Stimulated activated CD4-positive, alpha-beta T cell treated with anti-CD3 and anti-CD28 coated beads, Interleukin-15, amount 100 ng/mL, for 48 hours (primary cell): ENCODE measurements around the gene SAA2.
"Not testable (repeated sequence)": the region's sequence is repeated elsewhere in the genome, so short reads cannot be mapped to it uniquely, and the experiment has no call there.

Experiments
- DNase-seq, 2 donors: peaks; one replicate each; pipeline ENCODE4 v3.0.0-alpha.2; 2020; ENCODE audit warnings: low read depth in 2 of 2

Gene SAA2

DNA sequence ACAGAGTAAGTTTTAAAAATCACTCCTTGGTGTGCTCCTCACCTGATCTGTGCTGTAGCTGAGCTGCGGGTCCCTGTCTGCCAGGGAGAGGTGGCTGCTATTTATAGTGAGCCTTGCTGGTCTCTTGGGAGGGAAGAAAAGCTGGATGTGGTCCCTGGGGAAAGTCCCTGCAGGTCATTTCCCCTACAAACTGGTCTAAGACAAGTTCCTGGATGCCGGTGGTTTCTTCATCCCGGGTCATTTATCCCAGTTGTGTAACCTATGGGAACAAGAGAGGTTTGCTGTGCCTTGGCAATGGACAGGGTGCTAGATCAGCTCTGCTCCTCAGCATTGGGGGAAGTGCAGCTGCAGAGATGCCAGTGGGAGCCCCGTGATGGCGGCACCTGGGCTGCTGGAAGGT, at the start of gene SAA2:
Gene SAA2, minus strand, starts transcription at position 108 of the 400 bp plus-strand sequence. CDS start 657 bp downstream, outside the sequence.
- no peak for DNase-seq

DNA sequence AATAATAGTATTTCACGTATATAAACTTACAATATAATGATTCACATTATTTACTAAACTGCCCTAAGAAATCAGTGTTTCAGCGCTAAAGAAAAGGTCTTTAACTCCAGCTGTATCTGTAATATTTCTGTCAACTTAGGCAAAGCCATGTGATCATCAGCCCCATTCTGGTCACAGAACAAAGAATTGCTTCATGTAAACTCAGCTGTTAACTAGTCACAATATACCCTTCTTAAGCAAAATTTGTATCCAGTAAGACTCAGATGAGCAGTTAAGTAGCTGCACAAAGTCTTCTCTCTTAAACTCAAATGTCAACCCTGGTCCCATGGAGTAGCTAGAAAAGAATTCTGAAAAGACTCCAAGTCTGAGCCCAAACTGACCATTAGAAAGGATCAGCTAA, 46.8 kb upstream of the SAA2 start:
- DNase-seq, result no peak

DNA sequence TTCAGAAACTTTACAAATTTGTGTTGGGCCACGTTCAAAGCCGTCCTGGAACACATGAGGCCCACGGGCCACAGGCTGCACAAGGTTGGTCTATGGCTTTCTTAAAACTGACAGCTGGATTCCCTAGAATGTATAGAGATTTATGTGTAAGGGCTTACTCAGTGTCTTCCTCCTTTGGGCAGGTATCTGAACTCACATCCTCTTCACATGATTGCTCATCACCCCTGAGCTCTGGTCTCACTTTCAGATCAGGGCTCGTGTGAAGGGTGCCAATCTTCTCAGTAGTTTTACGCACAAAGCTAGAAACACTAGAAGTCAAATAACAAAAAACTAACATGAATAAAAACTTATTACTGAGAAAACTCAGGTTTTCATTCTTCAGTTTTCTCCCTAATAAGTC, 46.4 kb upstream of the SAA2 start:
- DNase-seq, result no peak

DNA sequence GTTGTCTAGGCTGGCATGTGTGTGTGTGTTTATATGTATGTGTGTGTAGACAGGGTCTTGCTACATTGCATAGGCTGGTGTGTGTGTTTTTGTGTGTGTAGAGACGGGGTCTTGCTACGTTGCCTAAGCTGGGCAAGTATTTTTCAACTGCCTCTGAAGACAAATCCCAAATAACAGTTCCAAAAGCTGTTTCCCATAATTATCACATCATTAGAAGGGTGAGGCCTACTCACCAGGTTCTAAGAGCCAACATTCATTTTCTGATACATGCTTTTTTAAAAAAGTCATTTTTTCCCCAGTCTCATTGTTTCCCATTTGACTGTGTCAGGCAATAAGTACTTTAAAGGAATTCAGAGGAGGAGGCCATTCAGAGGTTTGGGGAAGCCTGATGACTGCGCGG, 40.4 kb upstream of the SAA2 start:
- DNase-seq, result no peak

DNA sequence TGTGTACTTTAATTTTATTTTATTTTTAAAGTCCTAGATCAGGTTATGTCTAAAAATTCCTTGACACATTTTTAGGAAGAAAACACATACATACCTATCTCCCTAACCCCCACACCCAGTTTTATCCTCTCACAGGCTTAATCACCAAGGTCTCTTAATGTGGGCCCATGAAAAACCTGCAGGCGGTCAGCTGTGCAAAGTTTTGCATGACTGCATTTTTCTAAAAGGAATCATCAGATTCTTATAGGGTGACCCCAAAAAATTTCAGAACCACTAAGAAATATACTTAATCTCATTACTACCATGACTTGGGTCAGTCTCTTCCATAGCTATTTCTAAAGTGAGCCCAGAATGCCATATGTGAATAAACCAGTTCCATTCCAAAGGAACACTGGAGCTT, 37.4 kb upstream of the SAA2 start:
- no peak for DNase-seq

DNA sequence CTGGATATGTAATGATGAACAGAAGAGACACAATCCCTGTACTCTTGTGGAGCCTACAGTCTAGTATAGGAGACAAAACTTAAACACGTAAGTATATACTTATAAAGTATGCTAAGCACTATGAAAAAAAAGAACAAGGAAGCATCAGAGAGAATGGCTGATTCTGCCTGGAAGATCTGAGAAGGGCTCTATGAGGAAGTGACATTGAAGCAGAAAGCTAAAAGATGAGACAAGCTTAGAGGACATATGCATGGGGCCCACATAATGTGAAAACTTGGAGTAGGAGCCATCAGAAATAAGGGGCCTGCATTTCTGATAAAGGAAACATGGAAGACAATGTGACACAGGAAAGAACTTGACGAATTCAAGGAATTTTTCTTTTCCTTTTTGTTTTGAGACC, 34.2 kb upstream of the SAA2 start:
- DNase-seq, result no peak

DNA sequence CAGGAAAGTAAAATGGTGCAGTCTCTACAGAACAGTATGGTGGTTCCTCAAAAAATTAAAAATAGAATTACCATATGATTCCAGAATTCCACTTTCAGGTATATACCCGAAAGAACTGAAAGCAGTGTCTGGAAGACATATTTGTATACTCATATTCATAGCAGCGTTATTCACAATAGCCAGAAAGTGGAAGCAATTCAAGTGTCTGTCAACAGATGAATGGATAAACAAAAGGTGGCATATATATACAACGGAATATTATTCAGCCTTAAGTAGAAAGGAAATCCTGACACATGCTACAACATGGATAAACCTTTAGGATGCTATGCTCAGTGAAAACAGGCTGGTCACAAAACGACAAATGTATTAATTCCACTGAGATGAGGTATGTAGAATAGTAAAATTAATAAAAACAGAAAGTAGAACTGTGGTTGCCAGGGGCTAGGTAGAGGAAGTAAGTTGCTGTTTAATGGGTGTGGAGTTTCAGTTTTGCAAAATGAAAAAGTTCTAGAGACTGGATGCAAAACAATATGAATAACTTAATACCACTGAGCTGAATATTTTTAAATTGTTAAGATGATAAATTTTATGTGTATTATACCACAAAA, 32.1 kb upstream of the SAA2 start:
- no peak for DNase-seq

DNA sequence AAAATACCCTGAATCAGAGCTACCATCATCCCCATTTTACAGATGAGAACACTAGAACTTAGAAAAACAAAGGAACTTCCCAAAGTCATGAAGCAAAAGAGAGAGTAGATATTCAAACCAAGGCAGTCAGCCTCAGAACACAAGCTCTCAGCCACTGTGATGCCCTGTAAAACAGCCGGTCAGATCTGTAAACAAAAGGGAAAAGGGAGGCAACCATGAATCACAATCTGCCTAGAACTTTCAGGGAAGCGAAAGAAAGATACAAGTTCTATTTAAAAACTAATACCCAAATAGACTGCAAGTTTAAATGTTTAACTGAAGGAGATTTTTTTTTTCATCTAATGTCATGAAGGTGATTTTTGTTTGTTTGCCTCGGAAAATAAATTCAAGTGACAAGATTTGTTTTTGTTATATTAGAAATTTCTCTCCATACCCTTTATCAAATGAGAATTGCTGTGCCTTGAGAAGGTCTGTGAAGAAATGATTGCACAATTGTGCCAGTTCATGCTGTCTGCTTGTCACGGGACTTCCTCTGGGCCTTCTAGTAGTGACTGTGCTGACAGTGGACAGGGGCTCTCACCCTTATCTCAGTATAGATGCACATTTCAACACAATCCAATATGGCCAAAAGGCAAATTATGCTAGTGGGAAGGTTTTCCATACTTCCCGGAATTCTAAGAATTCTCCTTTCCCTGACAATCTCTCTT, 29.2 kb upstream of the SAA2 start:
- DNase-seq, result no peak

DNA sequence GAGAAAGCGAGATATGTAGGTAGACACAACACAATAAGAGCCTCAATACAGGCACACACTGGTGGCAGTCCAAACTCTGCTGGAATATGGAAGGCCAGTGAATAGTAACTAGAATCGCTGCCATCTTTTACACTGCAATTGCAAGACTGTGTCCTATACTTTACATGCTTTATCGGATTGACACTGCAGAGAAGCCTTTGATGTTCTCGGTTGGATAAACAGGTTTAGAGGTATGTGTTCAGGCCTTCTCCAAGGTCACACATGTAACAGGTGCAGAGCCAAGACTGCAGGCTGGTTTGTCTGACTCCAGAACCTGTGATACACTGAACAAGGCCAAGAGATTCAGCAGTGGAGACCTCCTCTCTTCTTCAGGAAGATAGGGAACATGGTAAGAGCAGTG, 22.7 kb upstream of the SAA2 start:
- no peak for DNase-seq

DNA sequence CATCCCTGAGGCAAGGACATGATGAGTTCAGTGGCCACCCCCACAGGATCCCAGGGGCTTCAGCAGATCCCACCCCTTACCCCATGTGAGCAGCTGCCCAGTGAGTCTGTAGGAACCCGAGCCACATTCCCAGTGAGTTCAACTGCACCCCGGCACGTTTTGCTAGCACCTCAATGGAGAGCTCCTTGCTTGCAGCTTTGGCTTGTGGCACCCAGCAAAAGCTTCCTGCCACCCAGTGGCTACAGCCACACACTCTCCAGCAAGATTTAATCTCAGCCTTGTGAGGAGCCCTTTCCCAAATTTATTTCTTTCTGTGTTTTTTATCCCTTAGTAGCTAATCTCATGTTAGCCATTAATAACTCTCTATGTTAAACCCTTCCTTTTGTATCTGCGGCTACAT, 21.6 kb upstream of the SAA2 start:
- DNase-seq, result no peak

DNA sequence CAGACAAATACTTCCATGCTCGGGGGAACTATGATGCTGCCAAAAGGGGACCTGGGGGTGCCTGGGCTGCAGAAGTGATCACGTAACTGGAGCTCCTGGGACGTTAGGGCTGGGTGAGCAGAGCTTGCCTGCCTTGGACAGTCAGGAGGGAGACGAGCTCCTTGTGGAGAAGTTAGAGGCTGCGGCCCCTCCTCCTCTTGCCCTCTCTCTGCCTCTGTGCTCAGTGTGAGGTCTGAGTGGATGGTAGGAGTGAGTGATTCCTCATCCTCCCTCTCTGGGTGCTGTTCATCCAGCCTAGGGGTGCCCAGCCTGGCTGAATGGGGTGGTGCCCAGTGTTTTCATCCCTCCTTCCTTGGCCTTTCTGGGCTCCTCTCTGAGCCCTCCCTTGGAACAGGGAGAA, 20.8 kb upstream of the SAA2 start:
- not testable (repeated sequence) for DNase-seq

DNA sequence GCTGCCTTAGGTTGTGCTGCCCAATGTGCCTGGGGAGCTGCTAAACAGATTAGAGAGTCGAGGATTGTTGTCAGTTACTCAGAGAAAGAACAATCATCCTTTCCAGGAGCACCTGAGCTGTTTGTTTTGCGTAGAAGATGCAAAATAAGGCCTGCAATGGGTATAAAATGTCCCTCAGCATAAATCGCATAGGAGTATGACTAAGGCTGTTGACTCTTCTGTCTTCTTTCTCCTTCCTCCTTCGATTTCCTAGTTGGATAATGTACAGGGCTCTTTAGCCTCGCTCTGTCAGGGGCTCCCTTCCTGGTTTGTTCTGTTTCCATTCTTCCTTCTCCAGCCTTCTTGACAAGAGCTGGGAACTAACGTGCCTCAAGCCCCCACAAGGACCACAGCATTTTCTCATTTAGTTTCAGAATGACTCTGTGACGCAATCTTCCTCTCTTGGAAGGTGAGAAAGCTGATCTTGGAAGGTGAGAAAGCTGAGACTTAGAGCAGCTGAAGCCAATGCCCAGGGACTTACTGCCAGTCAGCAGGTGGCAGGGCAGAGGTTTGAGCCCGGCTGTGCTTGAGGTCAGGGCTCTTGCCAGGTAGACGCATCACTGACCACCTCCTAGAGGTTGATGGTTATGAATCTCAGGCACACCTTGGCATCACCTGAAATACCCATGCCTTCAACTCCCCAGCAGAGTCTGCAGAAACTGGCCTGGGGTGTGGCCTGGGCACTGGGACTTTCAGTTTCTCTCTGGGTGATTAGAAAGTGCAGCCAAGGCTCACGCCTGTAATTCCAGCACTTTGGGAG, 19.1 kb upstream of the SAA2 start:
- not testable (repeated sequence) for DNase-seq

DNA sequence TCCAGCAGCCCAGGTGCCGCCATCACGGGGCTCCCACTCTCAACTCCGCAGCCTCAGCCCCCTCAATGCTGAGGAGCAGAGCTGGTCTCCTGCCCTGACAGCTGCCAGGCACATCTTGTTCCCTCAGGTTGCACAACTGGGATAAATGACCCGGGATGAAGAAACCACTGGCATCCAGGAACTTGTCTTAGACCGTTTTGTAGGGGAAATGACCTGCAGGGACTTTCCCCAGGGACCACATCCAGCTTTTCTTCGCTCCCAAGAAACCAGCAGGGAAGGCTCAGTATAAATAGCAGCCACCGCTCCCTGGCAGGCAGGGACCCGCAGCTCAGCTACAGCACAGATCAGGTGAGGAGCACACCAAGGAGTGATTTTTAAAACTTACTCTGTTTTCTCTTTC, 17.5 kb upstream of the SAA2 start, which contains the start of gene SAA1:
Gene SAA1, plus strand, starts transcription at position 316 of the 400 bp plus-strand sequence. CDS start 624 bp downstream, outside the sequence.
- no peak for DNase-seq

DNA sequence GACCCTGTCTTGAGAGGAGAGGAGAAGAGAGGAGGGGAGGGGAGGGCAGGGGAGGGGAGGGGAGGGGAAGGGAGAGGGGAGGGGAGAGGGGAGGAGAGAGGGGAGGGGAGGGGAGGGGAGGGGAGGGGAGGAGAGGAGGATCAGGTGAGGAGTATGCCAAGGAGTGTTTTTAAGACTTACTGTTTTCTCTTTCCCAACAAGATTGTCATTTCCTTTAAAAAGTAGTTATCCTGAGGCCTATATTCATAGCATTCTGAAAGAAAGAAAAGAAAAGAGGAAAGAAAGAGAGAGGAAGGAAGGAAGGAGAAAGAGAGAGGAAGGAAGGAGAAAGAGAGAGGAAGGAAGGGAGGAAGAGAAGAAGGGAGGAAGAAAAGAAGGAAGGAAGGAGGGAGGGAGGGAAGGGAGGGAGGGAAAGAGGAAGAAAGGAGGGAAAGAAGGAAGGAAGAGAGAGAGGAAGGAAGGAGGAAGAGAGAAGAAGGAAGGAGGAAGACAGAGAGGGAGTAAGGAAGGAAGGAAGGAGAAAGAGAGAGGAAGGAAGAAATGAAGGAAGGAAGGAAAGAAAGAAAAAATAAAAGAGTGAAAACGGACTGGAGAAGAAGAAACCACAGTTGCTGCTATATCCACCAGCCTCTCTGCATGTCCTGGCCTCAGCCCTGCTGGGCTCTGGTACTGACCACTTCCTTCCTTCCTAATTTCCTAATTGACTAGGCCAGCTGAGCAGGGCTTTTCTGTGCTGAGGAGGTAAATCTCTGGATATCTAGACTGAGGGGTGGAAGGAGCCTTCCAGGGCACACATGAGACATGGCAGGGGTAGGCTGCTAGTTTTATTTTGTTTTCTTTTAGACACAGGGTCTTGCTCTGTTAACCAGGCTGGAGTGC, 16.4 kb upstream of the SAA2 start:
- no peak for DNase-seq

DNA sequence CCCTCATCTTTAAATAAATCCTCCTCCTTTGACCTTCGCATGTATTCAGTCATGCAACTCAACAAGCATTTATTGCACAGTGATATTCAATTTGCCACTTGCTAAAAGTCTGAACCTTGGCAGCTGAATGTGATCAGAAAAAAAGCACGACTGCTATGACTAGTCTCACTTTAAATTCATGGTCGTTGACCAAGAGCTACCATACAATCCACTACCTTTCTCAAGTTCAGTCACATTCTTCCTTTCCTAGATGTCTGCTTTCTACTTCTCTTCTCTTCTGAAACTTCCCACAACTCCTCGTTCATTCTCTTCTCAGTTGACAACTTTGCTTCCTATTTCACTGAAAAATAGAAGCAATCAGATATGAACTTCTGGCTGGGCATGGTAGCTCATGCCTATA, 15.6 kb upstream of the SAA2 start:
- no peak for DNase-seq

DNA sequence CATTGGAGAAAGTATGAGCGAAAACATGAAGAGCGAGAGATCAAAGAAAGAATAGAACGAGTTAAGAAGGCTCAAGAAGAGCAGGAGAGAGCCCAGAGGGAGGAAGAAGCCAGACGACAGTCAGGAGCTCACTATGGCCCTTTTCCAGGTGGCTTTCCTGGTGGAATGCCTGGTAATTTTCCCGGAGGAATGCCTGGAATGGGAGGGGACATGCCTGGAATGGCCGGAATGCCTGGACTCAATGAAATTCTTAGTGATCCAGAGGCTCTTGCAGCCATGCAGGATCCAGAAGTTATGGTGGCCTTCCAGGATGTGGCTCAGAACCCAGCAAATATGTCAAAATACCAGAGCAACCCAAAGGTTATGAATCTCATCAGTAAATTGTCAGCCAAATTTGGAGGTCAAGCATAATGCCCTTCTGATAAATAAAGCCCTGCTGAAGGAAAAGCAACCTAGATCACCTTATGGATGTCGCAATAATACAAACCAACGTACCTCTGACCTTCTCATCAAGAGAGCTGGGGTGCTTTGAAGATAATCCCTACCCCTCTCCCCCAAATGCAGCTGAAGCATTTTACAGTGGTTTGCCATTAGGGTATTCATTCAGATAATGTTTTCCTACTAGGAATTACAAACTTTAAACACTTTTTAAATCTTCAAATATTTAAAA, 14.3 kb upstream of the SAA2 start:
- not testable (repeated sequence) for DNase-seq

DNA sequence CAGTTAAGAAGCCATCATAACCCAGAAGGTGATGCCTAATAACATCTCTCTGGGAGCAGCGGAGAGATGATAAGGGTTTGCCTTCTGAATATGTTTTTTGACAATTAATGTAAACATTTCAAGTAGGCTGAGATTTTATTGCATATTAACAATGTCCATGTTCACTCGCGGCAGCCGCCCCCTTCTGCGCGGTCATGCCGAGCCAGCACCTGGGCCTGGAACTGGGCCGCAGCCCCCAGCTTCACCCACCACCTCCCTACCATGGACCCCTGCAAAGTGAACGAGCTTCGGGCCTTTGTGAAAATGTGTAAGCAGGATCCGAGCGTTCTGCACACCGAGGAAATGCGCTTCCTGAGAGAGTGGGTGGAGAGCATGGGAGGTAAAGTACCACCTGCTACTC, 13.3 kb upstream of the SAA2 start:
- DNase-seq, result no peak

DNA sequence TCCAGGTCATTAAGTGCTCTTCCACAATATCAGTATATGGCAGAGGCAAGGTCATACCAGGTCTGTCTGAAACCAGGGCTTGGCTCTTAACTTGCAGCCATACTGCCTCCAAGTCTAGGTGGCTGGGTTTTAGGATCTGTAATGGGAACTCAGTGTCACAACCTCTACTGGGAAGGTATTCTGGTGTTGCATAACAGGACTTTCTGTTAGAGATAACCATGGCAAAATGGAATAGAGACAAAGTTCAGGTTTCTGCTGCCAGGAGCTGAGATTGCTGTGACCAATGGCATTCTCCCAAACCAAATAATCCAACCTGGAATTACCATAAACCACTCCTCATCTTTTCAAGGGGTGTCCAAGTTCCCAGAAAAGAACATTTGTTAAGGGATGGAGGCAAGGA, 10.8 kb upstream of the SAA2 start:
- DNase-seq, result no peak

DNA sequence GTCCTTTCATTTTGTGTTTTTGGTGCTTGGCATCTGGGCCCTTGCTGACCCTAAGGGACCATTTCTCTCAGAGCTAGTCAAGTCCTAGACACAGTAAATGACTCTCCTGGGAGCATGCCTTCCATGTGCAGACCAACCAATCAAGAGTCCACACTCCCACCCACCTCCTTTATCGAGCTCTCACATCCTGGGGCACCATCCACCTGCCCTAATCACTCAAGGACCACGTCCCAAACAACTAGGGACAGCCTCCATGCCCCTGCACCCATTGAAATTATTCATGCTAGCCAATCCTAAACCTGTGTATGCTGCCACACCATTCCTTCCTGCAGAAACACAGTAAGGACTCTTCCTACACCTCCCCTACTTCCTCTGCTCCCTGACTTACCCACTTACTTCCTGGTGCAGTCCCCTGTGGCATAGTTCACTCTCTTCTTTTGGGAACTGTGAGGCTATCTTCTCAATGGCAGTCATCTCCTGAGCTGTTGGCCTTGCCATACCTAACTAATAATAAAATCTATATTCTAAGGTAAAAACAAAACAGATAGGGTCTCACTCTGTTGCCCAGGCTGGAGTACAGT, 6.4 kb upstream of the SAA2 start:
- no peak for DNase-seq

DNA sequence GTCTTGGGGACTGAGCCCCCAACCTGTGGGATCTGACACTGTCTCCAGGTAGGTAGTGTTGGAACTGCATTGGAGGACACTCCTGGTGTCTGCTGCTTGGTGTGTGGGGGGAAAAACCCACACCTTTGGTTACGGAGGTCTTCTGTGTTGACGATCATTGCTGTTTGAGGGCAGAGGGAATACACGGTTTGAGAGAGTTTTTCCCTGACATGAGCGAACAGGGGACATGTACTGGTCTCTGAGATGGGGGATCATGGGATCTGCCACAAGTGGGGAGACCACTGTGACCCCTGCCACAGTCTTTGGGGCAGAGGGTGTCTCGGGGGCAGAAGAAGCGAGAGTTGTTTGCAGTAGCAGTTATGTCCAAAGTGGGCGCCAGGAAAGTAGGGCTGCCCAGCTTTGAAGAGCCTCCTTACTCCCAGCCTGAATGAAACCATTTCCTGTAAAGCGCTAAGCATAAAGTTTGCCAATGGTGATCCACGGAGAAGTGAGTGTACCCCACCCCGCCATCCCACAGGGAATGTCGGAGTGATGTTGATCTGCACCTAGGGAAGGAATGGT, 5.4 kb upstream of the SAA2 start:
- DNase-seq, result no peak

DNA sequence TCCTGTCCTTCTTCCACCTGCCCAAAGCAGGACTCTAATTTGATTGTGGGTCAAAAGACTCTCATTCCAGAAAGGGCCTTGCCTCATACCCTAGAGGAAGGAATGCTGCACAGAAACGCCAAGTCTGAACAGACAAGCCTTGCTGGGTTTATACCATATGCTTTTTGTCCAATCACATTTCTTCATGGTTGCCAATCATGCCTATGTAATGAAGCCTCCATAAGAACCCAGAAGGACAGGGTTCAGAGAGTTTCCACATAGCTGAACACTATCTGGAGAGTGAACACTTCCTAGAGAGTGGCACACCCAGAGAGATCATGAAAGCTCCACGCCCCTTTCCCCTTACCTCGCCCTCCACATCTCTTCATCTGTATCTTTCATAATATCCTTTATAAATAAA, 4.8 kb upstream of the SAA2 start:
- no peak for DNase-seq
